Activated effector memory CD4-positive, alpha-beta T cell treated with Interleukin-2 at 50 U/mL for 16 hours (primary cell): ENCODE data around the gene HHLA2.

Experiments
- DNase-seq: peaks from one replicate; pipeline ENCODE4 v3.0.0-alpha.2; 2020

HHLA2 gene

GRCh38 chr3:108300103-108300849 lies 3.9 kb downstream of the HHLA2 start:
- DNase-seq: no peak

- no peak for DNase-seq
Measured at GRCh38 chr3:108301695-108302404, 5.5 kb downstream of the HHLA2 start.

GRCh38 chr3:108302570-108302969 lies 6.2 kb downstream of the HHLA2 start:
- DNase-seq: no peak

GRCh38 chr3:108305484-108306172 lies 9.3 kb downstream of the HHLA2 start:
- no peak for DNase-seq

- no peak for DNase-seq
Measured at GRCh38 chr3:108311797-108312196, 15.4 kb downstream of the HHLA2 start.

DNA sequence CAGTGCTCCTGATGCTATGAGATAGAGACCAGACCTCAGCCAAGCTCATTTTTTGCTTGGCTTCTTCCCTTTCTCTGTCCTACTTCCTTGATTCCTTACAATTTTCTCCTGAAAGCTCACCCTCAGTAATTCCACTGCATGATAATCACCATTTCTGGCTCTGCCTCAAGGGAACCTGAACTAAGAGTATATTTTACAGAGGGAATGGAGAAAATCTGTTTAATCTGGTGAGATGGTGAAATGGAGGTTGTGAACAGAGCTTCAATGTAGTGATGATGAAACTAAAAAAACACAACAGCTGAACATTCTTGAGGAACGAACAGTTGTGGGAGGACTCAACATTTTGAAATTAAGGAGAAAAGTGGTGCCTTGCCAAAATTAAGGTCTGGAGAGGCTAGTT lies 16.3 kb downstream of the HHLA2 start:
- DNase-seq: no peak

GRCh38 chr3:108315767-108316301 lies 19.5 kb downstream of the HHLA2 start:
- no peak for DNase-seq

DNA sequence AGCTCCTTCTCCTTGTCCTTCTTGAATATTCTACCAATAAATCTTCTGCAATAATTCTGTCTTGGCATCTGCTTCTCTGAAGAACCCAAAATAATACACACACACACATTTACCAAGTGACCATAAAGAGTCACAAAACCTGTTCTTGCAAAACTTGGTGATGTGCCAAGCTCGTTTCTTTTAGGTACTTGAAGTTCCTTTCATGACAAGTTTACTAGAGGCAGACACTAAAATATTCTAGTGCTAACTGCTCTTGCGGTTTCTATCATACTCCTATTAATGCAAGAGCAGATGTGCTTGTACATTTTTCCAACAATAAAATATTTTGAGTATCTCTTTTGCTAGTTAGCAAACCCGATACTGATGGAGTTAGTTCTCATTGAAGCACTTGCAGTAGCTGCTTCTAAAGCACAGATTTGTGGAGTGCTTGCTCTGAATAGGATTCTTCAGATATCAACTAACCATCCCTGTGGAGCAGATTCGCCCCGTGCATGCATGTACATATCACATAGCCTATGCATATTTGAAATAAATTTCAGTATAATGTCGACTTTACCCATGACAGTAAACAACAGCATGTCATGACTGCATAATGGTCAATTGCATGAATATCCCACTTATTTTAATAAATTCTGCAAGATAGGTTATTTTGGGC lies 23.2 kb downstream of the HHLA2 start:
- no peak for DNase-seq

DNA sequence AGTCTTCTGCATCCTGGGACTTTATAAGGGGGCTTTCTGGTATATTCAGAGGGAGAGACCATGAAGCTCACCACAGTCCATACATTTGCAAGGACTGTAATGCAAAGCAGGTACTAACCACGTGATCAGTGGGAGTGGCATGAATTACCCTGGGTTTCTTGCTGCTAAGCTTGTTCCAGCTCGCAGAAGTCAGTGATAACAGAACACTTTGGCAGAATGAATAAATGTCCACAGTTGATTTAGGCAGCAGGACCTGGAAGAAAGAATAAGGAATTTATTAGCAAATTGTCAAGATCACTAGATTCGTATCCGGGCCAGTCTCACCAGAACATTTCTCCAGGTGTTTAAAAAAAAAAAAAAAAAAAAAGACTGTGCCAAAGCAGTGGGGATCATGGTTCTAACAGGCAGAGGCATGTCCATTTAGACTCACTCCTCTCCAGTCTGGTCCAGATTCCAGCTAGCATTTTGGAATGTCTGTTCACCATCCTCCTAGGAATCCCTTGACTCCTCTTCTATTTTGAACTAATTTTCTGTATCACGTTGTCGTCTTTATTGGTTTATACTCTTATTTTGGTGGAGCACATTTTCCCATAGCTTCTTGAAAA lies 24.5 kb downstream of the HHLA2 start:
- no peak for DNase-seq

GRCh38 chr3:108322352-108322751 lies 26.0 kb downstream of the HHLA2 start:
- no peak for DNase-seq

DNA sequence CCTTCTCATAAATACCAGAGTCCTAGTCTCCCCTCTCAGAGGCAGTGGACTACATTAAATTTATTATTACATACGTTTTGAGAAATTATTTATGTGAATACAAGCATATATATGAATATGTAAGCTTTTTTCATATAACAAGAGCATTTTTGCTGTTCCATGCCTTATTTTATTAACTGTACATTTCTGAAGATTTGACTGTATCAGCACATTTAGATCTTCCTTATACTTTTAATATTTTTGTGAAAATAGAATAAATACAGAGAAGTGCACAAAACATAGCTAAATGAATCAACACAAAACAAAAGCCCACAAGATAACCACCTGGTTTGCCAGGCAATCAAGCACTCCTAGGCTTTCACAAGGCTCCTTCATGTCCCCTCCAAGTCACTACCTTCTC lies 27.8 kb downstream of the HHLA2 start:
- DNase-seq: no peak

DNA sequence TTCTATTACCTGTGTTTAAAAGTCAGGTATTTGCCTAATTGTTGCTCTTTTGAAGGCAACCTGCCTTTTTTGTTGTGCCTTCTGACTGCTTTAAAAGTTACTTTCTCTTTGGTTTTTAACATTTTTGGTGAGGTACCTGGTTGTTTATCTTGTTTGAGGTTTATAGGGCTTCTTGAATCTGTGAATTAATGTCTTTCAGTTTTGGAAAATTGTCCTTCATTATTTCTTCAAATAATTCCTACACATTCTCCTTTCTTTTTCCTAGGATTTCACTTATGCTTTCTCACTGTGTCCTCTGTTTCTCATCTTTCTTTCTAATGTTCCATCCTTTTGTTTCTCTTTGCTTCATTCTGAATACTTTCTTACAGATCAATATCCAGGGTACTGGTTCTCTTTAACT lies 30.8 kb downstream of the HHLA2 start:
- DNase-seq: no peak

GRCh38 chr3:108328821-108329486 lies 32.6 kb downstream of the HHLA2 start:
- DNase-seq: no peak

GRCh38 chr3:108329508-108329907 lies 33.2 kb downstream of the HHLA2 start:
- DNase-seq: no peak

DNA sequence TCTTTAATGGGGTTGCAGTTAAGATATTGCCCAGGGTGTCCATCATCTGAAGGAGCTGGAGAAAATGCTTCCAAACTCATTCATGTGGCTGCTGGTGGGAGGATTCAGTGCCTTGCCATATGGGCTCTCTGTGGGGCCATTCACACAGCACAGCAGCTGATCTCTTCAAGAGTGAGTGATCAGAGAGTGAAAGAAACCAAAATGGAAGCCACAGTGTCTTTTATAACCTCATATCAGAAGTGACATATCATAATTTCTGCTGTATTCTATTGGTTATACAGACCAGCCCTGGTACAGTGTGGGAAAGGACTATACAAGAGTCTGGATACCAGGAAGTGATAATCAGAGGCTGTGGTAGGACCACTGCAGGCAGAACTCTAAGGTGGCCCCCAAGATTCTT lies 33.6 kb downstream of the HHLA2 start:
- DNase-seq: no peak

GRCh38 chr3:108331792-108332191 lies 35.4 kb downstream of the HHLA2 start:
- no peak for DNase-seq

DNA sequence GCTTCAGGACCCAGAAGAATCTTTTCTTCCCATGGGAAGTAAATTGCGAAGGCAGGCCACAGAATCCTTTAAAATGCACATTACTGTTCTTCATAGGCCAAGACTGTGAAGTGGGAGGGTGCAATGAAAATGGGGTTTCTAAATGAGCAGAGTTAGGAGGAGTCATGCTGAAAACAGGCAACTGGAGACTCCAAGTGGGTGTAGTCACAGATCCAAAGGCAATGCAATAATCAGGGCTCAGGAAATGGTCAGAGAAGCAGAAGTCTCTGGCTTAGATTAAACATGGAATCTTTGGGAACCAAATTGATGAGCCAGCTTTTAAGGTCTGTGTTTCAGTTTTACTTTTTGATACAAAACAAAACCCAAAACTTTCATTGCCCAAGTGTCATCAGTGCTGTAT lies 37.6 kb downstream of the HHLA2 start:
- no peak for DNase-seq

DNA sequence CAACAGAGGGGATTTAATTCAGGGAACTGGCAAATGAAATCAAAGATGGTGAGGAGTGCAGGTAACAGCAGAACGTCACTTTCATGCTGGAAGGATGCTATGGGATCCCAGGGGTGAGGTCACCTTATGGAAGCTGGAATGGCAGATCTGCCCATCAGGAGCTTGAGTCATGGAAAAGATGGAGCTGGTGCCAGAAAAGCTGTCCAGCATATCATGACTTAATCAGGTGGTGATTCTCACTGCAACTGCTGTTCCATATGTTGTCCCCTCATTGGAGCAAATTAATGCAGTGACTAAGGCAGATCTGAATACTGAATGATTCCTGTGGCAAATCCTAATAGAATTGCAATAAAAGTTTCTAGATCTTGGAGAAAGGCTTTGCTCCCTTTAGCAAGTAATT lies 38.4 kb downstream of the HHLA2 start:
- no peak for DNase-seq

DNA sequence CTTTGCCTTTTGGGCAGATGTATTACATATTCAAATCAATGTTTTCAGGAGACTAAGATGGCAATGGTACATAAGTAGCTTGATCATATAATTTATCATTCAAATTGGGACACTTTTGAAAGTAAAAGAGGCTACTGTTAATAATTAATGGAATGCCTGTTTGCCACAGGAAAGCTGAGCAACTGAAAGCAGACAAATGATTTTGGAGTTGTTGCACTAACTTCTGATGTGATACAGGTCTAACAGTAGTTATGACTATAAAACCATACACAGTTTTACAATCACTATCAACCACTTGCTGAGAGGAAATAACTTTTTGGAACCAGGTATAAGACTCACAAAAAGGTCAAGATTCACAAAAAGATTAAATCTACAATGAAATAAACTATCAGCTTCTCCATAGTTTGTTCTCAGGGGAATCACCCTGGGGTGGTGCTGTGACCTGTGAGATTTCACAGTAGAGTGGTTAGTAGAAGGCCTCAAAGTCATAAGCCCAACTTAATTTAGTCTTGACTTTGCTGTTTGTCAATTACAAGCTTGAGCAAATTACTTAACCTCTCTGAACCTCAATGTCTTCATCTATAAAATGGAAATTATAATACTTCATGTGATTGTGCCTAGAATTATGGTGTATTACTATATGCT lies 42.7 kb downstream of the HHLA2 start:
- DNase-seq: no peak

DNA sequence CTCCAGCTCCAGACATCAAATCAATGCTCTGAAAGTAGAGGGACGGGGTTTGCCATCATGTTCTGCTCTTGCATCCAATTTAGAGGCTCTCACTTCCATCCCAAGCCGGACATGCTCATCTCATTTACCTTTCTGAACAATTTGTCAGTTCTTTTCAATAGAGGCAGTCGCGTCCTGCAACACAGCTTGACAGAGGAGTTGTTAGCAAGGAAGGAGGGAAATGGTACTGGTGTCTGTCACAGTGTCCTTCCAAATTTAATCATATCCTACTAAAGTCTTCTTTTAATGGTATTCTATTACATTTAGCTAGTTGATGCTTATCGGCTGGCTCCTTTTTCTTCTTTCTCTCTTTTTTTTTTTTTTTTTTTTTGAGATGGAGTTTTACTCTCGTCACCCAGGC lies 45.6 kb downstream of the HHLA2 start:
- no peak for DNase-seq

DNA sequence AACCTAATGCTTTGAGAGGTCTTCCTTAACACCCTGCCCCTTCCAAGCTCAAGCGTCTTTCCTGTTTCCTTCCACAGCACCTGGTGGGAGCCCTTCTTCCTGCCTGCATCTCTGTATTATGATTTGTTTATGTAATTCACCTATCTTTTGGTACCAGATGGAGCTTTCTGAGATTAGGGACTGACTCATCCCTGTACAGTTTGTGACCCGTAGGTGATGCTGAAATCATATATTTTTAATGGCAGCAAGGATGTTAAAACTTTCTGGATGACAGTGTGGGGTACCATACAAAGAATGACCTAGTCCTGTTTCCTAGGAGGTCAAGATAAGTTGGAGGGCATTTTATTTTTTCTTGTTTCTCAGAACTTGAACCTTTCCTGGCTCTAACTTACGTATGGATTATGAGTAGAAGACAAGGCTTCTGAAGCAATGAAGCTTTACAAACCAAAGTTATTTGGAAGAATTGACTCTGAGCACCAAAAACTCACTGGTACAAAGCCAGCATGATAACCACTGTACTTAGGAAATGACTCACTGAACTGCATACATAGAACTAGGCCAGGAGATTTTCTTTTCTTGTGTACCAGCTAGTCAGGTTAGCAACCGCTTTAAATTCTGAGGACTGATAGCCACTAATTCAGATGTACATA lies 46.6 kb downstream of the HHLA2 start:
- DNase-seq: no peak
